HTR-8/SVneo (cell line): ENCODE measurements around the gene MUS81.
"Not testable (repeated sequence)": the region's sequence is repeated elsewhere in the genome, so short reads cannot be mapped to it uniquely, and the experiment has no call there.

Source experiments
- DNase-seq: peaks from one replicate; pipeline ENCODE4 v3.0.0; 2011; ENCODE audit warnings: low spot score, mixed read lengths; ENCODE audit not compliant: insufficient read length
- FAIRE-seq: peaks from 2 replicates; lab custom pipeline; 2011; peaks lifted over from hg19 to GRCh38; lab: Jason Lieb, UNC

Gene MUS81

DNA sequence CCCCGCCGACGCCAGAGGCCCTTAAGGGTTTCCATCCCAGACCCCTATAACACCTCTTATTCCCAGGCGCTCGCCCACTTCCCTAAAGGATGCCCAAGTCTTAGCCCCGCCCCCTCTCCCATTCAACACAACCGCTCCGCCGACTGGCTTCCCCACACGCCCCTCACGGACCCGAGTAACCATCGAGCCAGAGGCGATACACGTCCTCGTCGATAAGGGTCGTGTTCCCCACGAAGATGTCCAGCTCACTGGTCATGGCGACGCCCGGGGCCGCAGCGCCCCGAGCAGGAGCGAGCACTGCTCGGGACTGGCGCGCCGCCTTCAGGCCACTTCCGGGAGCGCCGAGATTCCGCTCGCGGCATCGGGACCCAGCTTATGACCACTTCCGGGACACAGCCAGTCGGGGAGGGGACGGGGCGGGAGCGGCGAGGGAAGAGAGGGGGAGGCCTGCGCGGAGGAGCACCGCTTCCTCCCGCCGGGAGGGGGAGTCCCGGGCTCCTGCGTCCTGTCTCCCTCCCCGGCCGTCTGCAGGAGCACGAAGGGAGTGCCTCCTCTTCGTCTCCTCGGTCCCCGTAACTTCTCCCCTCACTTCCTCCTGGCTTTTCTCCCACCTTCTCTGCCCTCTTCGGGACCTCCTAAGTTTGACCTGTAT, 28.1 kb downstream of the MUS81 start, which contains the start of gene FIBP:
Gene FIBP, minus strand, starts transcription at position 309 of the 652 bp plus-strand sequence. Its CDS starts 53 bp downstream, at position 256.
- peak; percentile 98 for FAIRE-seq
- peak; percentile 99 for DNase-seq

DNA sequence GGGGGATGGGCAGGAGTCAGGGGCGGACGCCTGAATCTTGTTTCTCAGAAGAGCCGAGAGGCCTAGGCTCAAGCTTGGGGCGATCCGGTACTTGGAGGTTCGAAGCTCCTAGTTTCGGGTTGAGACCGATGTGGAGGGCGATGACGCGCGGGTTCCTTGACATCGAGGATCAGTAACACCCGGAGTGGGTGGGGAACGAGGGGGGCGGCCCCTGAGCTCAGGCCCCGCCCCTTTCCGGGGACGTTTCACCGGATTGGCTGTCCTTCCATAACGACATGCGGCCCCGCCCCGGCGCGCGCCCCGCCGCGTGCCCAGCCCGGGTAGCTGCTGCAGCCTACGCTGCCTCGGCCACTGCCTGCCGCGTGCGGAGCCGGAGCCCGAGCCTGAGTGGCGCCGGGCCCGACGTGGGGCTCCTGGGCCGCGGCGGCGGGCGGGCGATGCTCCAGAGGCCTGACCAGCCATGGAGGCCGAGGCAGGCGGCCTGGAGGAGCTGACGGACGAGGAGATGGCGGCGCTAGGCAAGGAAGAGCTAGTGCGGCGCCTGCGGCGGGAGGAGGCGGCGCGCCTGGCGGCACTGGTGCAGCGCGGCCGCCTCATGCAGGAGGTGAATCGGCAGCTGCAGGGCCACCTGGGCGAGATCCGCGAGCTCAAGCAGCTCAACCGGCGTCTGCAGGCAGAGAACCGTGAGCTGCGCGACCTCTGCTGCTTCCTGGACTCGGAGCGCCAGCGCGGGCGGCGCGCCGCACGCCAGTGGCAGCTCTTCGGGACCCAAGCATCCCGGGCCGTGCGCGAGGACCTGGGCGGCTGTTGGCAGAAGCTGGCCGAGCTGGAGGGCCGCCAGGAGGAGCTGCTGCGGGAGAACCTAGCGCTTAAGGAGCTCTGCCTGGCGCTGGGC, 30.3 kb downstream of the MUS81 start, which contains the start of gene CCDC85B:
Gene CCDC85B, plus strand, starts transcription at position 350 of the 895 bp plus-strand sequence. Its CDS starts 111 bp downstream, at position 461.
- FAIRE-seq = peak; percentile 95
- DNase-seq = peak; percentile 98

DNA sequence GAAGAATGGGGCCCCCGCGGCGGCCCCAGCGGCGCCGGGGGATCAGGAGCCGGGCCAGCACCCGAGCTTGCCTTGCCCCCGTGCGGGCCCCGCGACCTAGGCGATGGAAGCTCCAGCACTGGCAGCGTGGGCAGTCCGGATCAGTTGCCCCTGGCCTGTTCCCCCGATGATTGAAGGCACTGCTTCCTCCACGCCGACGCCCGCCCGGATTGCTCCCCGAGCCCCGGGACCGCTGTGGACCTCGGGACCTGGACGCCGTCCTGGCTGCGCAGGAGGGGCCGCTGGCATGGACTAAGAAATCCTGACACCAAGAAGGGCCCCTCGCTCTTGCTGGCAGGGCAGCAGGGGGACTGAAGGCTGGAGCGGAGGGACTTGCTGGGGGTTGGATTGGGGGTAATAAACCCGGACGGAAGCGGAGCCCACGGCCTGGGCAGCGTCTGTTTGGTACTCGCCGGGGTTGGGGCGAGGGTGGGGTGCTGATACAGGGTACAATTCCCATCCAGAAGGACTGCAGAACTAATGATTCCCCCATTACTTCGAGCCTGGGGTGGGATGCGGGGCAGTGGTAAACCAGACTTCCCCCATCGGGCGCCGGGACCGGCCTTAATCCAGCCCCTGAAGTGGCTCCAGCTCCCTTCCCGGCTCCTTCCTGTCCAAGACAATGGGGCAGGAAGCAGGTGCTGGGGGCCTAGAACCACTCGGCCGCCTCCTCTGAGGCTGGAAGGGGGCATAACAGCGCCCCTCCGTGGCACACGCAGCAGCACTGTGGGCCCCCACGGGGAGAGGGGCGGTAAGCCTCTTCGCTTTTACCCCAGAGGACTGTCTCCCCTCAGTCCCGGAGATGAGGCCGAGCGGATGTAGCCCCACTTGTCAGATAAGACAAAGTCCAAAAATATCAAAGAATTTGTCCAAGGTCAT, 31.2 kb downstream of the MUS81 start:
- no peak for DNase-seq
- FAIRE-seq = peak; percentile 23

DNA sequence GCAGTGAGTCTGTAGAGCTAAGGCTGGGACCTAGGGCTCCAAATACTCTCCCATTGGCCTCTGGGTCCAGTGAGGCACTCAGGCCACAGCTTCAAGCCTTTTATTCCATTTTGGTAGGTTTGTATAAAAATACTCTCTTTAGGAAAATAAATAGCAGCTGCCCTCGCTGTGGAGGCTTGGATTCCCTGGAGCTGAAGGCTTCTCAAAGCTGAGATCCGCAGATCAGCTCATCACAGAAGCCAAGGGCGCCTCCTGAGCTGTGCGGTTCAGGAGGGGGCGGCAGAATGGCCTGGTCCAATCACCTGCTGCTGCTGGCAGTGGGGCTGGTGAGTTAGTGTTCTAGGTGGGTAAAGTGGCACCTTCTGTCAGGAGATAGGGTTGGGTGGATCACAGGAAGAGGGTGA, 31.9 kb downstream of the MUS81 start:
- FAIRE-seq = peak; percentile 76
- not testable (repeated sequence) for DNase-seq

DNA sequence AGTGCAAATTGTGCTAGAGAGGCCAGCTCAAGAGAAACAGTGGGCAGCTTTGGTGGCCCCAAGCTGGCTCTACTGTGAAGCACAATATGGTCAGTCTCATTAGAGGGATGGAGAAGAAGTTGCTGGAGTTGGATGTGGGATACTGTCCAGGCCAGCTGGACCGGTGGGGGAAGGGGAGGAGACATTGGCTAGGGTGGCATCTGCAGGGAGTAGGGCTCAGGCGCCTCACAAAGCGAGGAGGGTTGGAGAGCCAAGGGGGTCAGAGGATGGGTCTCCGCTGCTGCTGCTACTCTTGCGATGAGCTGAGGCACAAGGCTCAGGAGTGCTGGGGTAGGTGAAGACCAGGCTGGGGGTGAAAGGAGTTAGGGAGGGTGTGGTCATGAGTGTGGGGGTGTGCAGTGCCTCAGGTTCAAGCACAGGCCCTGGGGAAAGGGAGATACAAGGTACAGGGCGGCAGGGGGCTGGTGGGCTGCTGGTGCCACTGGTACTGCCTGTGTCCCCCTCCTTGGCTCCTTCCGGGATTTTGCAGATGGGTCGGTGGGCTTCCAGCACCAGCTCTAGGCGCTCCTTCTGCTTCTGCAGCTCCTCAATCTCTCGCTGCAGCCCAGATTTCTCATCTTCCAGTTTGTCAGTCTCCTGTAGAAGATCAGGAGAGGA, 32.6 kb downstream of the MUS81 start:
- peak; percentile 79 for FAIRE-seq
- DNase-seq = no peak

DNA sequence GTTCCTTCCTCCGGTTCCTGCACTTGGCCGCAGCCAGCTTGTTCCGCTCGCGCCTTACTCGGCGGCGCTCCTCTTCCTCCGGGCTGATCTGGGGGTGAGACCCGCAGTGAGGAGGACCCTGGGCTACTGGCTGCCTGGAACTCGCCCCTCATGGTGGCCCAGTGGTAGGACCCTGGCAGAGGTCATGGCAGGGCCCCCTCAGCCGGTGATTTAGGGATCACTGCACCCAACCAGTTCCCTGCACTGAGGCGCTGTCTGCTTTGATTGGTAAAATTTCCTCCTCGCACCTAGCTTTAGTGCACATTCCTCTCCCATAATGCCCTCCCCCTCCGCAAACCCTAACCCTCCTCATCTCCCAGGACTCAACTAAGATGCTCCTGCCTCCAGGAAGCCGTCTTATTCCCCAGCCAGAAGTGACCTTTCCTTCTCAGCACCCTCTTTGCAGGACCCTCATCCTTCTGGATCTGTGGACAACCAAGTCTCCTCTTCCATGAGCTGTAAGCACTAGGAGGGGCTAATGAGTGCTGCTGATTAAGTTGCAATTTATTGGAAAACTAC, 33.9 kb downstream of the MUS81 start:
- no peak for DNase-seq
- FAIRE-seq = no peak

DNA sequence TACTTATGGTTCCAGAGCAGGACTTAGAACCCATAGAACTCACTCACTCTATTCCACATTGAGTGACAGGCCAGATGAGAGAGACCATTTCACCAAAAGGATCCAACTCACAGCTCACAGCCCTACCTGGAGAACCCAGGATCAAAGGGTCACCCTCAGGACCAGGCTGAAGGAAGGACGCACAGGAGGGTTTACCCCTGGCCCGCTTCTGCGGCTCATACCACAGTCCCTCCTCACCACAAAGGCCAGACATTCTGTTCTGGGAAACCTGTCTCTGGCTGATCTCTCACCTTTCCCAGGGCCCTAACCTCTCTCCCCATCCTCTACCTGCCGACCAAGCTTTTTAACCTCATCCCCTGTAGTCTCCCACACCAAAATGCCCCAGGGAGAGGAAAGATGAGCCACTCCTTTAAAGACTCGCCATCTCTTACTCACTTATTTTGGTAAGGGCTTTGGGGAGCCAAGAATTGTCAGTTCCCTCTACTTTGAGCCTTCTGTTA, 35.3 kb downstream of the MUS81 start:
- FAIRE-seq (no peak), DNase-seq (no peak)

DNA sequence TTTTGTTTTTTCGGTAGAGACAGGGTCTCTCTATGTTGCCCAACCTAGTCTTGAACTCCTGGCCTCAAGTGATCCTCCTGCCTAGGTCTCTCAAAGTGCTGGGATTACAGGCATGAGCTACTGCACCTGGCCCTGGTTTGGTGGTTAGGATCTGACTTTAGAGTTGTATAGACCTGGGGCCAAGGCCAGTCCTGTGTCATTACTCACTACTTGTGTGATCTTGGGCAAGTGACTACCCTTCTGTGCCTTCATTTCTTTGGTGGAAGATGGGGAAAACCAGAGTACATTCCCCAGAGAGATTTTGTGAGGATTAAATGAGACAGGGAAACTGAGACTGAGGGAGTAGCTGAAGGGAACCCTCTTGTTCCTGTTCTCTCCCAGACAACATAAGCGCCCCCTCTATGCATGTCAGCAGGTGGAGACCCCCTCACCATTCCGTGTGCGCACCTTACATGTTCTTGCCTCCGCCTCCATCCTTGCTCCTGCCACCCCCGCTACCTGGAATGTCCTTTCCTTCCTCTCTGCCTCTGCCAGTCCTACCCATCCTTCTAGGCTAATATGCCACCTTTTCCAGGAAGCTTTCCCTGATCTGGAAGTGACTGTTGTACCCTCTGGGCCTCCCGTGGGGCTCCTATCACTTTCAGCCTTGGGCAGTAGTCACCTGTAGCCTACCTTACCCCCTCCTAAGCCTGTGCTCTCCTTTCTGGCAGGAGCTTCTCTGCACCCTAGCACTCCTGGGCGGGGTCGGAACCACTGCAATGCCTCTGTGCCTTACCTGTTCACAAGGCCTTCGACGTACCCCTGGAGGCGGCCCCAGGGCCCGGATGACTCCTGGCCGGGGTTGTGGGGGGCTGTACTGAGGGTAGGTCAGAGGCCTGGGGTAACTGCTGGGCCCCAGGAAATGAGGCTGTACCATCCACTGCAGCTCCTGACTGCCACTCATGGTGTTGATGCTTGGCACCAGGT, 36.1 kb downstream of the MUS81 start:
- FAIRE-seq (no peak), DNase-seq (no peak)

DNA sequence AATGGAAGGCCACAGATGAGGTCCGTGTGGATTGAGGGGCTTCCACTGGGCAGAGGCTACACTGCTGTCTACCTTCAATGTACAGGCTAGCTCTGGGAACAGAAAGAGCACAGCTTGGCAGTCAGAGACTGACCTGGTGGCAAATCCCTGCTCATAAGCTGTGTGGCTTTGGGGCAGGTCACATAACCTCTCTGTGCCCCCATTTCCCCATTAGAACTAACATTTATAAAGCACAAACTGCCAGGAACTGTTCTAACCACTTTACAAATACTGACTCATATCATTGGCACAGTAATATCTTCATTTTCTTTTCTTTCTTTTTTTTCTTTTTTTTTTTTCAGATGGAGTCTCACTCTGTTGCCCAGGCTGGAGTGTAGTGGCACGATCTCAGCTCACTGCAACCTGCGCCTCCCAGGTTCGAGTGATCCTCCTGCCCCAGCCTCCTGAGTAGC, 36.8 kb downstream of the MUS81 start:
- FAIRE-seq (peak; percentile 81), DNase-seq (no peak)

DNA sequence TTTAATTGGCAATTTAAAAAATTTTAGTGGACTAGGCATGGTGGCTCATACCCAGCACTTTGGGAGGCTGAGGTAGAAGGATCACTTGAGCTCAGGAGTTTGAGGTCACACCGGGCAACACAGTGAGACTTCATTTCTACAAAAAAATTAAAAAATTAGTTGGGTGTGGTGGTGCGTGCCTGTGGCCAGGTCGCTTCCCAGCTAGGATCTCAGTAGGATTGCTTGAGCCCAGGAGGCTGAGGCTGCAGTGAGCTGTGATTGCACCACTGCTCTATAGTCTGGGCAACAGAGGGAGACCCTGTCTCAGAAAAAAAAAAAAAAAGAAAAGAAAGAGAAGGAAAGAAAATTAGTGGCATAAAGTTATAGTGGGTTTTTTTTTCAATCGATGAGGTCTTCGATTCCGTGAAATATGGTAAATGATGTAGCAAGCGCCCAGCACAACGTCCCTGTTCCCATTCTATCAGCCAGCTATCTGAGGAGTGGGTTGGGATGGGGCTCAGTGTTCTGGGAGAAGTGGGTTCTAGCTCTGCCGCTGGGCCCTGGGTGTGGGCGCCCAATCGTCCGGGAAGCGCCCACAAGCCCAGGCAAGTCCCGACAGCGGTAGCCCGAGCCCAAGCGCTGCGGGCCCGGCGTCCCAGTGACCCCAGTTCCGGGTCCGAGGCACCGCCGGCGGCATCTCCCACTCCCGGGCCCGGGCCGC, 38.6 kb downstream of the MUS81 start:
- FAIRE-seq = no peak
- DNase-seq = no peak

DNA sequence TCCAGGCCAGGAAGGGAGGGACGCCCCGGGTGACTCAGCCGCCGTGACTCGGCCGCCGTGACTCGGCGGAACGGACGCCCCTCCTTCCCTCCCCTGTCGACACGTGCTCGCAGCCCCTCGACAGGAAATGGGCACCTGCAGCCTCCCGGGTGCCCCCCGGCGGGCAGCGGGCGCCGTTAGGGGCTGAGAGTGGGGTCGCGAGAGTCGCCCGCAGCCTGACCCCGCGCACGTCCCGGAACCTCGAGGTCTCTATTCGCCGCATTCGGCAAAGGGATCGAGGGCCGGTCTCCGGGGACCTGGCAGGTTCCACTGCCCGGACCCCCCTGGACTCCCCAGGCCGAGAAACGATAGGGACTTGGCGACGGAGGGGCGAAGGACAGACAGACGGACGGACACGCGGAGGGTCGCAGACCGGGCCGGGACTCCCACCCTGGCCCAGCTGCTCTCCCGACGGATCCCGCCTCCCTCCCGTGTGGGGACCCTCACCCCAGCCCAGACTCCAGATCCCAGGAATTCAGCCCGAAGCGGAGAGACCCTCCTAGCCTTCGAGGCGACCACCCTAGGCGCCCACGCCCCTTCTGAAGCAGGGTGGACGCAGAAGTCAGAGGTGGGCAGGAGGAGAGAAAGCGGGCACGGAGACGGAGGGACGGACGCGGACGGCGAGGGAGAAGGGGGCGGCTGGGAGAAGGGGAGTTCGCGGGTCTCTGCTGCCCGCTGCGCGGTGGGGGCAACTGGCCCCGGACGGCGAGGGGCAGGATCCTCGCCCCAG, 39.3 kb downstream of the MUS81 start:
- DNase-seq = peak; percentile 84
- no peak for FAIRE-seq

DNA sequence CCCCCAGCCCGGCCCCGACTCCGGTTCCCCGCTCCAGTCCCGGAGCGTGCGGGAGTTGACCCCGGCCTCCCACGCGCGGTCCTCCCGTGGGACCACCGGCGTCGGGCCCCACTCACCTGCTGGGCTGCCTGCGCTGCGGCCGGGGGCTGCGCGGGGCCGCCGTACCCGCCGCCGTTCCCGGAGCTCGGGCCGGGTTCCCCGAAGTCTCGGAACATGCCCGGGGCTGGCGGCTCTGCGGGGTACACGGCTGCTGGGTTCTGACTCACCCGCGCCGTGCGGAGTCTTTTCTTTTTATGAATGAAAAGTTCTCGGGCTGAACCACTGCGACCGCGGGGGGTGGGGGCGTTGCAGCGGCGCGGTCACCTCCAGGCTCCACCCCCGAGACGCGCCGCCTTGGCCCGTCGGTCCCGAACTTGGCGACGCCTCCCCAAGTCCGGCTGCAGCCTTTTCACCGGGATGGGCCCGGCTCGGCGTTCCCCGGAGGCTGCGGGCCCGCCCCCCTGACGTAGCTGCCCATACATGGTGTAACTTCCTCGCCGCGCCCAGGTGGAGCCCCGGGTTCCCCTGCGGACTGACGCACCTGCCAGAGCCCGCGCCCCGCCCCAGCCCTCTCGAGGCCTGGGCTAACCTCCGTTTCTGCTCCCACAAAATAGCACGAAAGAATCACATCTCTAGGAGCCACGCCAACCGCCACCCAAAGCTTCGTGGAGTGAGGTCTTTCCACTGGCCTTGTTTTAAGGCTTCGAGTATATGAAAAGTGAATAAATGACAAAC, 40.1 kb downstream of the MUS81 start, which contains the start of gene FOSL1:
Gene FOSL1, minus strand, starts transcription at position 264 of the 774 bp plus-strand sequence. Its CDS starts 49 bp downstream, at position 215.
- FAIRE-seq = peak; percentile 87
- DNase-seq = peak; percentile 95

DNA sequence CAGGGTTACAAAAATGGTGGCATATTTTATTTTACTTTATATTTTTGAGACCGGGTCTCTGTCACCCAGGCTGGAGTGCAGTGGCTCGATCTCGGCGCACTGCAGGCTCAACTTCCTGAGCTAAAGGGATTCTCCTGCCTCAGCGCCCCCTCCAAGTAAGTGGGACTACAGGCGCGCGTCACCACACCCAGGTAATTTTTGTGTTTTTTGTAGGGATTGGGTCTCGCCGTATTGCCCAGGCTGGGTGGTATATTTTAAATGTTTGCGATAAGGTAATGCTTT, 40.6 kb downstream of the MUS81 start:
- no peak for DNase-seq
- no peak for FAIRE-seq

DNA sequence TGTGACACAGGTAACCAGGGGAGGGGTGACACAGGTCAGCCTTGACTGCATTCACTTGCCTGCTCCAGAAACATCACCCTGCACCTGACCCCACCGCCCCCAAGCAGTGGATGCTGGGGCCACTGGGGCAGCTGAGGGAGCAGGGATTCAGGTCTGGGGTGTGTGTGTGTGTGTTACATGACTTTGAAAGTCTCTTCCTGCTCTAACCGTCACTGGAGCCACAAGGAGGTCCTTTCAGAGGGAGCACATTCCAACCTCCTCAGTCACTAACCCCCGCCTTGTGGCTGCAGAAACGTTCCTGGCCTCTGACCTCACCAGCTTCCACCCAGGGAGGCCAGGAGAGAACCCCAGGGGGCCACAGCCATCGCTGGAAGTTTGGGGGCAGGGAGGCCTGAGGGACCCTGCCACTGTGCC, 42.8 kb downstream of the MUS81 start:
- FAIRE-seq (peak; percentile 86), DNase-seq (peak; percentile 90)

DNA sequence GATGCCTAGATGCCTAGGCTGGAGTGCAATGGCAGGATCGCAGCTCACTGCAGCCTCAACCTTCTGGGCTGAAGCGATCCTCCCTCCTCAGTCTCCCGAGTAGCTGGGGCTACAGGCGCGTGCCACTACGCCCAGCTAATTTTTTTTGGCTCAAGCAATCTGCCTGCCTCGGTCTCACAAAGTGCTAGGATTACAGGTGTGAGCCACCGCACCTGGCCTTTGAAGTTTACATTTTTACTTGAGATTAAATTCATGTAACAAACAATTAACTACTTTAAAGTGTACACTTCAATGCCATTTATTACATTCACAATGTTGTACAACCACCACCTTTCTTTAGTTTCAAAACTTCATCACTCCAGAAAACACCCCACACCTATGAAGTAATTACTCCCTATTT, 43.5 kb downstream of the MUS81 start:
- DNase-seq = no peak
- FAIRE-seq = no peak

DNA sequence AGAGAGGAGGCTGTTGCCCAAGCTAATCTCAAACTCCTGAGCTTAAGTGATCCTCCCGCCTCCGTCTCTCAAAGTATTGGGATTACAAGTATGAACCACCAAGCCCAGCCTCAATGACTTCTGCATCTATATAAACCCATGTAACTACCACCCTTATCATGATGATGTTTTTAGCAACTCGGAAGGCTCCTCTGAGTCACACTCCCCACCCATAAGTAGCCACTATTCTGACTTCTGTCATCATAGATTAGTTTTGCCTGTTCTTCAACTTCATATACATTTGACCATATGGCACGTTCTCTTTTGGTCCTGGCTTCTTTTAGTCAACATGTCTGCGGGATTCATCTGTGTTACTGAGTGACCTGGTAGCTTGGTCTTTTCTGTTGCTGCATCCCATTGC, 46.4 kb downstream of the MUS81 start:
- FAIRE-seq = no peak
- no peak for DNase-seq
